IMR-90 (cell line): ENCODE measurements around the gene AP3B1. TPM values are rescaled to one million over a fixed set of nuclear protein-coding genes. Genes with fewer than 3 reads are reported as not detected.

Experiments
- ATAC-seq: fragments of 200-7000 bp; cut with Tn5 transposase; 2 replicates; pipeline ENCODE4 v1.9.1; 2020; ENCODE audit warnings: low read depth, mild to moderate bottlenecking, moderate library complexity
- BruUV-seq: library from RNA; stranded (reverse); fragments of 400-500 nt; replicated peaks from 2 replicates; lab custom pipeline; 2021; lab: Mats Ljungman, UMichigan
- CTCF ChIA-PET: fragments of 300-600 bp; formaldehyde crosslinking; extraction: SDS; loops from one replicate; lab custom pipeline; 2021; ENCODE audit warnings: antibody characterized with exemption; lab: Yijun Ruan, JAX
- POLR2A ChIA-PET: fragments of 300-600 bp; sonication (Branson Sonifier 250); formaldehyde crosslinking; loops from one replicate; lab custom pipeline; 2022; ENCODE audit warnings: antibody characterized with exemption; ENCODE audit not compliant: unreplicated experiment; lab: Charles Lee
- DNase-seq: peaks from one replicate; pipeline ENCODE4 v3.0.0; 2013
- H2AFZ ChIP-seq: replicated peaks from 2 replicates; pipeline ENCODE3; 2013; ENCODE audit warnings: low read length, mild to moderate bottlenecking; ENCODE audit not compliant: poor library complexity
- H2AK5ac ChIP-seq: 2 replicates; pipeline ENCODE4 v1.6.1; 2013; ENCODE audit warnings: low read depth, low read length, inconsistent platforms
- H2AK9ac ChIP-seq: replicated peaks from 2 replicates; pipeline ENCODE3; 2013; ENCODE audit warnings: mild to moderate bottlenecking, low read depth, low read length, moderate library complexity; ENCODE audit not compliant: poor library complexity
- H2BK120ac ChIP-seq: 2 replicates; pipeline ENCODE4 v1.6.1; 2013; ENCODE audit warnings: low read depth, low read length, inconsistent platforms
- H2BK15ac ChIP-seq: 3 replicates; pipeline ENCODE4 v1.6.1; 2013; ENCODE audit warnings: low read depth, low read length, inconsistent platforms
- H2BK20ac ChIP-seq: 2 replicates; pipeline ENCODE4 v1.6.1; 2013; ENCODE audit warnings: low read depth, mild to moderate bottlenecking, inconsistent platforms, low read length, moderate library complexity
- H2BK5ac ChIP-seq: 2 replicates; pipeline ENCODE4 v1.6.1; 2013; ENCODE audit warnings: mild to moderate bottlenecking, low read depth, low read length, inconsistent platforms; ENCODE audit not compliant: poor library complexity, severe bottlenecking
- H3K14ac ChIP-seq: replicated peaks from 2 replicates; pipeline ENCODE4 v1.6.1; 2013; ENCODE audit warnings: low read depth, low read length, inconsistent platforms
- H3K18ac ChIP-seq: 2 replicates; pipeline ENCODE4 v1.6.1; 2013; ENCODE audit warnings: low read depth, low read length, control low read depth
- H3K23ac ChIP-seq: 2 replicates; pipeline ENCODE4 v1.6.1; 2013; ENCODE audit warnings: low read depth, low read length, inconsistent platforms
- H3K27ac ChIP-seq: 2 replicates; pipeline ENCODE4 v1.5.1; 2013; ENCODE audit warnings: mild to moderate bottlenecking, control low read depth, low read length; ENCODE audit not compliant: insufficient read depth
- H3K27me3 ChIP-seq: 2 replicates; pipeline ENCODE4 v1.6.1; 2013; ENCODE audit warnings: low read length; ENCODE audit not compliant: control insufficient read depth, insufficient read depth
- H3K36me3 ChIP-seq: 2 replicates; pipeline ENCODE4 v1.6.1; 2013; ENCODE audit warnings: low read length, mixed read lengths; ENCODE audit not compliant: control insufficient read depth, insufficient read depth
- H3K4ac ChIP-seq: 2 replicates; pipeline ENCODE4 v1.6.1; 2013; ENCODE audit warnings: low read depth, low read length, inconsistent platforms
- H3K4me1 ChIP-seq: 2 replicates; pipeline ENCODE4 v1.6.1; 2013; ENCODE audit warnings: low read length, mixed read lengths; ENCODE audit not compliant: control insufficient read depth, insufficient read depth
- H3K4me2 ChIP-seq: 2 replicates; pipeline ENCODE4 v1.6.1; 2013; ENCODE audit warnings: low read depth, mild to moderate bottlenecking, control low read depth, low read length, moderate library complexity
- H3K4me3 ChIP-seq: 2 replicates; pipeline ENCODE4 v1.5.1; 2013; ENCODE audit warnings: low read depth, mild to moderate bottlenecking, control low read depth, low read length, moderate library complexity; ENCODE audit not compliant: insufficient read depth
- H3K56ac ChIP-seq: 2 replicates; pipeline ENCODE4 v1.6.1; 2013; ENCODE audit warnings: low read length, inconsistent platforms; ENCODE audit not compliant: insufficient read depth; ENCODE audit errors: extremely low read depth
- H3K79me1 ChIP-seq, 2 experiments: 2 replicates each; pipeline ENCODE4 v1.6.1; 2013; ENCODE audit warnings: low read length in 2 of 2, inconsistent platforms in 1 of 2, low read depth in 1 of 2
- H3K9ac ChIP-seq: 2 replicates; pipeline ENCODE4 v1.6.1; 2013; ENCODE audit warnings: low read depth, low read length, control low read depth
- H3K9me1 ChIP-seq: 2 replicates; pipeline ENCODE4 v1.6.1; 2013; ENCODE audit warnings: low read length, inconsistent platforms; ENCODE audit not compliant: insufficient read depth
- H3K9me3 ChIP-seq: 2 replicates; pipeline ENCODE4 v1.6.1; 2013; ENCODE audit warnings: low read length; ENCODE audit not compliant: control insufficient read depth, insufficient read depth
- H4K20me1 ChIP-seq: 2 replicates; pipeline ENCODE4 v1.6.1; 2013; ENCODE audit warnings: low read length, inconsistent platforms; ENCODE audit not compliant: insufficient read depth
- H4K5ac ChIP-seq: 2 replicates; pipeline ENCODE4 v1.6.1; 2013; ENCODE audit warnings: mild to moderate bottlenecking, low read depth, low read length, control low read depth
- H4K8ac ChIP-seq, 2 experiments: 2 replicates each; pipeline ENCODE4 v1.6.1; 2013; ENCODE audit warnings: low read depth in 2 of 2, low read length in 2 of 2, control low read depth in 1 of 2, inconsistent platforms in 1 of 2
- H4K91ac ChIP-seq: 2 replicates; pipeline ENCODE4 v1.6.1; 2013; ENCODE audit warnings: low read depth, low read length, inconsistent platforms; ENCODE audit not compliant: insufficient read depth
- RCOR1 ChIP-seq: IDR thresholded peaks from 2 replicates; pipeline ENCODE4 v1.6.1; 2012; ENCODE audit warnings: mild to moderate bottlenecking, low read length, improper control_type of control experiment; ENCODE audit not compliant: insufficient replicate concordance
- WGBS, 2 experiments: methylation state at CpG; one replicate each; pipeline versions ENCODE4 v1.1.5 to v1.1.7; 2013; ENCODE audit warnings: missing lambda C conversion rate in 2 of 2; ENCODE audit not compliant: insufficient read length in 1 of 2; ENCODE audit errors: extremely low coverage in 2 of 2; 5-methylcytosine and 5-hydroxymethylcytosine counted together
- dilution Hi-C: fragments of 300-500 bp; cut with HindIII; formaldehyde crosslinking; loops from one replicate; pipeline ENCODE4 v1.14.3; 2018; ENCODE audit warnings: low sequenced_read_pairs; ENCODE audit not compliant: unreplicated experiment
- in situ Hi-C: fragments of 300-500 bp; cut with MboI; formaldehyde crosslinking; loops from 3 replicates; pipeline ENCODE4 v1.14.3; 2019; ENCODE audit warnings: low sequenced_read_pairs, inconsistent platforms, mixed read lengths
- intact Hi-C: fragments of 100-400 bp; cut with micrococcal nuclease; formaldehyde crosslinking; loops from 2 replicates; pipeline ENCODE4 v1.10.0; 2022
- polyA plus RNA-seq, 3 experiments: library from polyadenylated mRNA; depleted of rRNA; stranded (reverse); fragments of >200 nt; gene quantifications; 2 replicates each; pipeline ENCODE4 v1.2.3, GENCODE V29; 2012; ENCODE audit warnings: low replicate concordance in 1 of 3
- total RNA-seq: library from RNA; depleted of rRNA; stranded (reverse); fragments of >200 nt; gene quantifications from 2 replicates; pipeline ENCODE4 v1.2.3, GENCODE V29; 2012

AP3B1 gene
- total and polyA plus RNA-seq, 2 of the 4 experiments (the other 2 are of a cell fraction) = 33.1 to 59.0 TPM

GRCh38 chr5:78286290-78286689 is 8.2 kb downstream of the AP3B1 start:
- Histone ChIP-seq H3K27me3 (no peaks in the 10 kb centered on the region), H2BK120ac (no peak overlapping the region), H3K14ac (no peak overlapping the region), H4K91ac (no peak overlapping the region), H3K4me2 (no peak overlapping the region), H3K4ac (no peak overlapping the region; the same call in 1 of the 2 replicates), H3K18ac (no peak overlapping the region), H3K9me1 (peaks cover 6% of the 10 kb centered on the region), H3K56ac (no peak overlapping the region), H4K8ac (no peak overlapping the region), H2BK20ac (no peak overlapping the region), H2BK5ac (no peak overlapping the region), H3K9ac (no peak overlapping the region), H3K9me3 (no peaks in the 10 kb centered on the region), H2AK9ac (no peak overlapping the region), H2AFZ (no peak overlapping the region), H3K4me3 (no peak overlapping the region), H4K20me1 (peaks cover 40% of the 10 kb centered on the region), H2BK15ac (no peak overlapping the region), H3K4me1 (peaks cover 3% of the 10 kb centered on the region), H3K36me3 (no peaks in the 10 kb centered on the region; the same call in 1 of the 2 replicates), H3K23ac (no peak overlapping the region), H3K79me1 (peaks cover 30 to 64% of the 10 kb centered on the region in 2 experiments), H3K27ac (no peak overlapping the region), H2AK5ac (no peak overlapping the region), H4K5ac (no peak overlapping the region)
- DNase-seq = no peak
- intact Hi-C loops (no loop called here), in situ Hi-C loops (no loop called here), dilution Hi-C loops (no loop called here)
- no CpG with 5 or more reads among the region's 1 CpG for WGBS, 2 experiments
- CTCF ChIA-PET = no interaction called here
- ATAC-seq = no peak
- no peak for TF ChIP-seq RCOR1
- POLR2A ChIA-PET = no interaction called here
- BruUV-seq = no TSS peak
